DOHH2 (cell line): ENCODE data around the gene RBL2.
"Not testable (repeated sequence)": the region's sequence is repeated elsewhere in the genome, so short reads cannot be mapped to it uniquely, and the experiment has no call there.

Experiments used
- H3F3A ChIP-seq: fragments of 200-600 bp; sonication (generic), shearing (Covaris generic); 2 replicates; pipeline ENCODE4 v1.6.0; 2016; ENCODE audit warnings: antibody characterized with exemption, mild to moderate bottlenecking; ENCODE audit not compliant: control insufficient read depth, insufficient read depth
- H3K27ac ChIP-seq: fragments of 200-600 bp; sonication (generic); 2 replicates; pipeline ENCODE4 v1.5.1; 2014; ENCODE audit warnings: low read depth, mild to moderate bottlenecking, low read length, moderate library complexity
- H3K27me3 ChIP-seq: fragments of 200-600 bp; sonication (generic); 2 replicates; pipeline ENCODE4 v1.6.1; 2014; ENCODE audit warnings: mild to moderate bottlenecking, low read length, mixed read lengths; ENCODE audit not compliant: control insufficient read depth
- H3K36me3 ChIP-seq: fragments of 200-600 bp; sonication (generic); 2 replicates; pipeline ENCODE4 v1.6.1; 2014; ENCODE audit warnings: mild to moderate bottlenecking, low read length, moderate library complexity, mixed read lengths; ENCODE audit not compliant: control insufficient read depth
- H3K4me1 ChIP-seq: fragments of 200-600 bp; sonication (generic); 2 replicates; pipeline ENCODE4 v1.6.1; 2014; ENCODE audit warnings: mild to moderate bottlenecking, low read length, mixed read lengths; ENCODE audit not compliant: control insufficient read depth
- H3K4me2 ChIP-seq: fragments of 200-600 bp; sonication (generic); 2 replicates; pipeline ENCODE4 v1.6.0; 2014; ENCODE audit warnings: mild to moderate bottlenecking, low read length, moderate library complexity
- H3K4me3 ChIP-seq: fragments of 200-600 bp; sonication (generic); 2 replicates; pipeline ENCODE4 v1.5.1; 2014; ENCODE audit warnings: mild to moderate bottlenecking, low read length, mixed read lengths
- H3K79me2 ChIP-seq: fragments of 200-600 bp; sonication (generic); 2 replicates; pipeline ENCODE4 v1.6.1; 2014; ENCODE audit warnings: mild to moderate bottlenecking, low read length, mixed read lengths; ENCODE audit not compliant: control insufficient read depth
- H3K9me2 ChIP-seq: fragments of 200-600 bp; sonication (generic); replicated peaks from 2 replicates; pipeline ENCODE4 v1.6.1; 2014; ENCODE audit warnings: mild to moderate bottlenecking, low read length, mixed read lengths; ENCODE audit not compliant: control insufficient read depth
- H3K9me3 ChIP-seq: fragments of 200-600 bp; sonication (generic); 2 replicates; pipeline ENCODE4 v1.6.1; 2014; ENCODE audit warnings: antibody characterized with exemption, low read length, mixed read lengths; ENCODE audit not compliant: control insufficient read depth, insufficient read depth
- H4K20me1 ChIP-seq: fragments of 200-600 bp; sonication (generic); 2 replicates; pipeline ENCODE4 v1.6.0; 2014; ENCODE audit warnings: low read depth, mild to moderate bottlenecking, antibody characterized with exemption, low read length, moderate library complexity; ENCODE audit not compliant: control insufficient read depth, insufficient read depth
- CTCF ChIP-seq: fragments of 200-600 bp; sonication (generic); IDR thresholded peaks from one replicate; pipeline ENCODE4 v1.5.1; 2014; ENCODE audit warnings: antibody characterized with exemption, mild to moderate bottlenecking, low read depth, low read length; ENCODE audit not compliant: poor library complexity, severe bottlenecking
- EZH2phosphoT487 ChIP-seq: fragments of 200-600 bp; sonication (generic); IDR thresholded peaks from 2 replicates; pipeline ENCODE4 v1.6.1; 2017; ENCODE audit warnings: borderline replicate concordance, mild to moderate bottlenecking, antibody characterized with exemption, low read length, moderate library complexity, mixed read lengths

The RBL2 gene

GRCh38 chr16:53530046-53530445 is 95.8 kb downstream of the RBL2 start:
- Histone ChIP-seq H3F3A (no peaks in the 10 kb centered on the region), H3K9me3 (no peaks in the 10 kb centered on the region), H3K36me3 (no peaks in the 10 kb centered on the region), H4K20me1 (no peaks in the 10 kb centered on the region), H3K79me2 (no peaks in the 10 kb centered on the region), H3K4me1 (no peaks in the 10 kb centered on the region), H3K27ac (no peak overlapping the region), H3K27me3 (peaks cover 9% of the 10 kb centered on the region), H3K4me2 (no peak overlapping the region), H3K9me2 (no peaks in the 10 kb centered on the region), H3K4me3 (no peak overlapping the region)
- TF ChIP-seq EZH2phosphoT487 (no peak), CTCF (no peak)

GRCh38 chr16:53530741-53531140 is 96.5 kb downstream of the RBL2 start:
- H3K36me3 ChIP-seq: no peaks in the 10 kb centered on the region
- no peaks in the 10 kb centered on the region for H3K4me1 ChIP-seq
- no peaks in the 10 kb centered on the region for H3F3A ChIP-seq
- H3K27me3 ChIP-seq: peaks cover 5% of the 10 kb centered on the region
- no peaks in the 10 kb centered on the region for H3K9me2 ChIP-seq
- H3K4me3 ChIP-seq: no peak overlapping the region
- H3K4me2 ChIP-seq: no peak overlapping the region
- no peaks in the 10 kb centered on the region for H4K20me1 ChIP-seq
- H3K27ac ChIP-seq: no peak overlapping the region
- H3K79me2 ChIP-seq: no peaks in the 10 kb centered on the region
- no peak for TF ChIP-seq EZH2phosphoT487
- no peak for TF ChIP-seq CTCF
- no peaks in the 10 kb centered on the region for H3K9me3 ChIP-seq

- TF ChIP-seq EZH2phosphoT487 (no peak), CTCF (no peak)
- H3K4me2 ChIP-seq: no peak overlapping the region
- H3K27me3 ChIP-seq: no peaks in the 10 kb centered on the region
- no peak overlapping the region for H3K27ac ChIP-seq
- no peaks in the 10 kb centered on the region for H3K4me1 ChIP-seq
- no peaks in the 10 kb centered on the region for H3F3A ChIP-seq
- H4K20me1 ChIP-seq: no peaks in the 10 kb centered on the region
- H3K36me3 ChIP-seq: no peaks in the 10 kb centered on the region
- H3K9me3 ChIP-seq: no peaks in the 10 kb centered on the region
- H3K4me3 ChIP-seq: no peak overlapping the region
- H3K79me2 ChIP-seq: no peaks in the 10 kb centered on the region
- no peaks in the 10 kb centered on the region for H3K9me2 ChIP-seq
Measured at GRCh38 chr16:53534206-53534605, 99.9 kb downstream of the RBL2 start.

GRCh38 chr16:53537626-53538025 is 103.4 kb downstream of the RBL2 start:
- Histone ChIP-seq H4K20me1 (no peaks in the 10 kb centered on the region), H3K79me2 (no peaks in the 10 kb centered on the region), H3K4me2 (no peak overlapping the region), H3K27ac (no peak overlapping the region), H3F3A (no peaks in the 10 kb centered on the region), H3K27me3 (no peaks in the 10 kb centered on the region), H3K9me2 (no peaks in the 10 kb centered on the region), H3K9me3 (no peaks in the 10 kb centered on the region), H3K4me1 (no peaks in the 10 kb centered on the region), H3K4me3 (no peak overlapping the region), H3K36me3 (no peaks in the 10 kb centered on the region)
- TF ChIP-seq CTCF (no peak), EZH2phosphoT487 (no peak)

- H3F3A ChIP-seq, H3K27ac ChIP-seq, H3K79me2 ChIP-seq, H3K9me2 ChIP-seq, H3K4me2 ChIP-seq, H3K4me3 ChIP-seq, H3K36me3 ChIP-seq, H3K4me1 ChIP-seq, H3K27me3 ChIP-seq, H3K9me3 ChIP-seq, H4K20me1 ChIP-seq: not testable (repeated sequence)
Measured at GRCh38 chr16:53539346-53539745, 105.1 kb downstream of the RBL2 start.
